ENCODE data around the gene GPC6.

GPC6 gene

DNA sequence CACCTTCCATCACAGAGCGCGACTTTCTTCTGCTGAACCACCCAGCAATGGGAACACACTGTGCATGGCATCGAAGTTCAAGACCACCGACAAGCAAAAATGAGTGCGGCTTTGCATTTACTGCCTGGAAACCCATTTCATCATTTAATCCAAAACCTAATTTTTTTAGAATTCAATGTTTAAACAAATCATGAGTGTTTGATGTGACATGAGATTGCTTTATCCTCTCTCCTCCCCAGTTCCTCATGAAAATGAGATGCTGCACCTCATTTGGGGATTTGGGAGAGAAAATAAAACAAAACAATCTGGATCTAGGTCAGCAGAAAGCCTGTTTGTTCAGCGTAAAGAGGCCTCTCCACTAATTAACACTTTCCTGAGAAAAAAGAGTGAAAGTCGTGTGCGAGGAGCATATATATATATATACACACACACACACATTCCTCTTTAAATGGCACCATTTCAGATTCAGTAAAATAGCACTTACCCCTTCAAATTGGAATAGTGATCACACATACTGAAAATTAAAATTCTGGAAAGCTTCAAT, 1126.6 kb downstream of the GPC6 start:
- DNase-seq (ENCODE audit: low spot score), result no peak

DNA sequence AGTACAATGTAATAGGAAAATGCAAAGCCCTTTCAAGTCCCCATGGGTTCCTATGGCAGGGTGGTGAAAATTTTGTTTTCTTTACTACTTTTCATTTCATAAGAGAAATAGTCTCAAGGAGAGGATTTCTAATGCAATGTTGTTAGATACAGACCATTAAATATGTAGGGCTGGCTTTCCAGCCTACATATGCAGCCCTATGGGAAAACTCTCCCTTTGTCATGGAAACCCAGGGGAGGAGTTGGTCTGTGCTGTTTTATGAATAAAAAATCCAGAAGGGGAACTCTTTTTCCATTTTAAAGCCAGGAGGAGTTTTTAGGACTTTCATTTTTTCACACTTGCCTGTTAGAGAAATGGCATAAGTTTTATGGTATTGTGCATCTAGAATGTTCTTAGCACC, 1133.3 kb downstream of the GPC6 start:
- no peak for DNase-seq (ENCODE audit: low spot score)

DNA sequence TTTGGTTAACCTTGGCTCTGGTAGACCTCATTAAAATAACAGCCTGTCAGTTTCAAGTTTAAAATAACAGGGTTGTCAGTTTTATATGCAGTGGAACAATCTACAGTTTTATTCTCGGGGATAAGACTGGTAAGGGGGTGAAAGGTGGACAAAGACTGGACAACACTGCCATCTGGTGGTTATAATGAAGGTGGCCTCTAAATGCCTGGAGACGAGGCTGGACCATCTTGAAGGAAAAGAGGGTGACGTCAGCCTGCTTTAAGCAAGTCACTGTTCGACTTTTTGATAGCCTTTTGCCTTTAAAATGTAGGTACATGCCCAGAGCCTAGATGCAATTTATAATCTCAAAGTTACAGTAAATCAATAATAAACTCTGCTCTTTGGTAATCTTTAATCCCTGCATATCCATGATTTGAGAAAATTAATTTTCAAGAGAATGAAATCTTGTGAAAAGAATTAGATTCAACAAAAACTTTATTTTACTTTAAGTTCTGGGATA, 1135.9 kb downstream of the GPC6 start:
- DNase-seq (ENCODE audit: low spot score), result peak; percentile 84

DNA sequence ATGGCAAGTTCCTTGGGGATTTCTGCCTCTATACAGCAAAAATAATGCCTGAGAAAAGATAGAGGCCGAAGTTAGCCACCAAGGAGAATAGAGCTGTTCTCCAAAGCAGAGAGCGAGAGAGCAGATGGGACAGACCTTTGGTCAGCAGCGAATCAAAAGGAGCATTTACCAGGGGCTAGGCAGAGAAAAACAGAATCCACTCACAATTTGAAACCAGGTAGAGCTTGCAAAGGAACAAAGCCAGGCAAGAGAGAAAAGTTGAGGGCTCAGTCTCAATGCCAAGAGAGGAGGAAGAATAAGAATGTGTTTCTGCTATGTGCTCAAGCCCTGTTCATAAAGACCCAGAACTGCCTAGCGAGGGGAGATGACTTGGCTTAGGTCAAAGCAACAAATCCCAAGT, 1140.1 kb downstream of the GPC6 start:
- DNase-seq (ENCODE audit: low spot score), result no peak

DNA sequence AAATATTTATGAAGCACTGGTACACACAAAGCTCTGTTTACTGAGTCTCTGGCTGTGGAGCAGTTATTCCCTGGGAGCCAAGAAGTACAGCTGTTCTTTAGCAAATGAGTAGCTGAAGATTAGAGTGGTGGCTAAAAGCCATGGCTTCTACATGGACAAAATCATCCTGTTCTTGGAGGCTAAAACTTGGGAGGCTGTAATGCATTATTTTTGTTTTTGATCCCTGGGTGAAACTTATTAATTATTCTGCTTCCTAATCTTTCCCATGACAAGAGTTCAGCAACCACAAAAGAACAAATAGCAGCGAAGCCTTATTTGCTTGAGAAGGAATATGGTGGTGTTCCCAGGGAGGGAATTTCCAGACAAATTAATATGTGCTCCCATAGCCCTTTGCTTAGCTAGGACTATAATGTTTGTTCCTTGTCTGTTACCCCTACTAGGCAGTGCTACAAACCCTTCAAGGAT, 1143.4 kb downstream of the GPC6 start:
- no peak for DNase-seq (ENCODE audit: low spot score)

DNA sequence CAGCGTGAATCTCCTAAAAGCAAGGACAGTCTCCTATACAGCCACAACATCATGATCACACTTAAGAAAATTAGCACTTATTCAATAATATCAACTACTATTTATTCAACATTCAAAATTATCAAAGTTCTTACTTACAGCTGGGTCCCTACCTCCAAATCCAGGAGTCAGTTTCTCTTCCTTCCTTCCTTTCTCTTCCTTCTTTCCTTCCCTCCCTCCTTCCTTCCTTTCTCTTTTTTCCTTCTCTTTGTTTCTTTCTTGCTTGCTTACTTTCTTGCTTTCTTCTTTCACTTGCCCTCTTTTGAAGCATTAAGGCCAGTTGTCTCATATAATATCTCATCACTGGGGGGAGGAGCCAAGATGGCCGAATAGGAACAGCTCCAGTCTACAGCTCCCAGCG, 1145.2 kb downstream of the GPC6 start:
- DNase-seq (ENCODE audit: low spot score), result no peak

DNA sequence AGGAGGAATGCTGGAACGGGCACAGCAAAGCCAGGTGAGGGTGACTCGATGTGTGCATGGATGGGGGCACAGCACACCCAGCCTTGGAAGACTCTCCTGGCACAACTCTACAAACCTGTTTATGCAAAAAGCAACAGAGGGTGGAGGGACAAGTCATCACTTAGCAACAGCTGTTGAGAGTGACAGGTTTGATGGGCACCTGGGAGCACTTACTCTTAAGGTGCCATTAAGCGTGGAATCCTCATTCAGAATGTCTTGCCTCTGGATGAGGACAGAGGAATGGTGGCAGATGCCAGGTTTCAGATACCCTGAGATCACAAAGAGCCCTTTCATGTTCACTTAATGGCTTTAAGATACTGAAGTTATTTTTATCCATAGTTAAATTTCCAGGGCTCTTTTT, 1155.9 kb downstream of the GPC6 start:
- DNase-seq (ENCODE audit: low spot score), result no peak

DNA sequence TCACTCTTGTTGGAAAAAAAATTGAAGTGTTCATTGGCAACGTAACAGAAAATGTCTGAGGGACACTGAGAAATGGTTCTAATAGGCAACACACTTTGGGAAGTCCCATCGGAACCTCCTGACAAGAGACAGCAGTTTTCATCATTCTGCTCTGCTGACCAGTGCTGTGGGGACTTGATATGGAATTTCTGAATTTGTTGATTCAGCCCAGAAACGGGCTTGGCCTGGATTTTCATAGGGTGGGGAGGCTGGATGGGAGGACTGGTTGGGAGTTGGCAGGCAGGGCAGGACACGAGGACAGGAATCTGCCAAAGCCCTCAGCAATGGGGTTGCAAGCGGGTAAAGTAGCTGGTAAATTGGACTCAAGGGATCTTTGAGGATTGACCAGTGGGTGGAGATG, 1156.4 kb downstream of the GPC6 start:
- no peak for DNase-seq (ENCODE audit: low spot score)

DNA sequence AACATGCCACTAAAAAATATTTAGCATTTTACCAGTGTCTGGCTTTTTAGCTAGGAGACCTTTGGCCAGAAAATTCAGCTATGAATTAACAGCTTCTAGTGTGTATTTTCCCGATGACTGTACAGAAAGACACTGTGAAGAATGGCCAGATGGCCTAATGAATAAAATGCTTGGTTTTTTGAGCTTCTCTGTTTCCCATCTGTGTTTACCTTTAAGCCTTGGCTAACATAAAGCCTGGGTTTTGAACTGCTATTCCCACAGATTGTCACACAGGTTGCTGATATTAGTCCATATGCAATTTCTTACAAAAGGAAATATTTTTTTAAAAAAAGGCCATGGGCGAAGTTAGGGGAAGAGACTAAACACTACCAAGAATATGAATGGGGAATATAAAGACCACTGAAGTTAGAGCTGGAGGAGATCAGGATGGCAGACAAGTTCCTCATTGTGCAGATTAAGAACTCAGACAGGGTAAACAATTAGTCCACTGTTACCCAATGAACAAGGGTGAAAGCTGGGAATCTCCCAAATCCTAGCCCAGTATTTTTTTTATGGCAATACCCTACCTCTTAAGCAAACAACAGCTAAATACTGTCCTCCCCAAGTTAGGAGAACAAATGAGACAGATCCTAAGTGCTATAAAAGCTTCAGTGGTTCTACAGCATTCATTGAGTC, 1157.8 kb downstream of the GPC6 start:
- DNase-seq (ENCODE audit: low spot score), result no peak

DNA sequence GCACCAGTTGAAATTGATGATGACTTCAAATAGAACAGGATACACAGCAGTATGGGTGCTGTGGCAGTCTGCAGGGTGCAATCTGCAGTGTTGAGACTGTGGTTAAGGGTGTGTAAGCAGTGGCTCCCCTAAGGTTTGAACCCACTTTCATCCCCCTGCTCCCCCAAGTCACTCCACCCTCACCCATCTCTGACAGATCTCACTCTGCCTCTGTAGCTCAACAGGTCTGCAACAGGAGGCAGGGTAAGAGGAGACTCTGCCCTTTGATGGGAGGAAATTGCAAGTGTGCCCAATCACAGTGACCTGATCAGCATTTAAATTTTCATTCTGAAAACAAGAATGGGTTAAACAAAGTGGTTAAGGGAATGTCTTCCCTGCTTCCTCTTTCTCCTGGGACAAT, 1160.4 kb downstream of the GPC6 start:
- DNase-seq (ENCODE audit: low spot score), result no peak

DNA sequence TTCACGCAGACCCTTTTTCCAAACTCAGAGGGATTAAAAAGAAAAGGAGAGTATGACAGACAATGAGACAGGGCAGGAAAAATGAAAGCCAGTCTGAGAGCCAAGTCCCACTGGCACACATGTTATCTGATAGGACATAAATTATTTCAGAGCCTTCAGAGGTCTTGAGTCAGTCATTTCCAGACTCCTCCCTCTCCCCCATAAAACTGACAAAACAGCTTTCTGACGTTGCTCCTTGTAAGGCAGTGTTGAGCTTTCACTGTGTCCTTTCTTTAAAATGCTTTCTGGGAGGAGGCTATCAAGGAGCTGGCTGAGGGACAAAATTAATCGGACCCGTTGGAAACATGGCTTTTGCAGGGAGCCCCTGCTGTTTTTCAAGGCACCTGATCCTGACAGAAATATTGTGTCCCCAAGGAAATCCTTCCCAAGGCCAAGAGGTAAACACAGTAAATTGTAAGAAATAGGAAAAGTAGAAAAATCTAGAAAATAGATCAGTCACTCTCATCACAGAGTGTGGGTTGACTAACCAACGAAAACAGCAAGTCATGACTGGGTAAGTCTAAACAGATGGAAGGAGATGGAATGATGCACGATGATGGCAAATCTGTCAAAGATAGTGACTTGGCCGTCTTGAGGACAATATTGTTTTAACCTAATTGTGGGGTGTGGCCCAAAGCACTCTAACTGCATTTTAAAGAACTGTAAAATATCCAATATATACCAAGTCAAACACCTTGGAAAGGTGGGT, 1163.2 kb downstream of the GPC6 start:
- peak; percentile 13 for DNase-seq (ENCODE audit: low spot score)

DNA sequence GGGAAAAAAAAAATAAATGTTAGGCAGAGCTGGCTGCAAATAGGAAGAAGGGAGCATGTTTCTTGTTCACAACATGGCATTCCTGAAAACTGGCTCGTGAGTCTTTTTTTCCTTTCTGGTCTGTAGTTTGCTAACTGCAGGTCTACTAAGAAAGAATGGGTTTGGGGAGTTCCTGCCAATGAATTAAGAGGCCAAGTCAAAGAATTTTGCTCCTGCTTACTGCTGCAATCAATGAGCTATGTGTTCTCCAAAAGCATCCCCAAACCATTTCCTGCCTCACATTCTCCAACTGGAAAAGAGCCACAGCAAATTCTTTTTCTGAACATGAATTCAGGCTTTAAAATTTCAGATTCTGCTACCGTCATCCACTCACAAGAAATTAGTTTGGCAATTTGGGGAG, 1164.3 kb downstream of the GPC6 start:
- peak; percentile 40 for DNase-seq (ENCODE audit: low spot score)

DNA sequence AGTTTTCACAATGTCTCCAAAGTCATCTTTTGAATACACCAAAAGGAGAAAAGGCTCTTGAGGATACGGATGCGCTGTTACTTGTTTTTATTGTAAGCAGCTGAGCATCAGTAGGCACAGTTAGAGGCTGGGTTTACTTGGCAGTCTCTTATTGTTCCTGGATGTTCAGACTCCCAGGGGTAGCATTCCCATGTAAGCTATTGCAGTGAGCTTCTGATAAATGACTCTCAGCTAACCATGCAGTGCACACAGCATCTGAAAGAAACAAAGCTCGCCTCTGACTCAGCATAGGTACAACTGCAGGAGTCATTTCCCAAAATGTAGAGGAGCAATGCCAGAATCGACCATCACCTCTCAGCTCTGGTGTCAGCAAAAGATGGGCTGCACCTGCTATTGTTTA, 1168.1 kb downstream of the GPC6 start:
- DNase-seq (ENCODE audit: low spot score), result no peak

DNA sequence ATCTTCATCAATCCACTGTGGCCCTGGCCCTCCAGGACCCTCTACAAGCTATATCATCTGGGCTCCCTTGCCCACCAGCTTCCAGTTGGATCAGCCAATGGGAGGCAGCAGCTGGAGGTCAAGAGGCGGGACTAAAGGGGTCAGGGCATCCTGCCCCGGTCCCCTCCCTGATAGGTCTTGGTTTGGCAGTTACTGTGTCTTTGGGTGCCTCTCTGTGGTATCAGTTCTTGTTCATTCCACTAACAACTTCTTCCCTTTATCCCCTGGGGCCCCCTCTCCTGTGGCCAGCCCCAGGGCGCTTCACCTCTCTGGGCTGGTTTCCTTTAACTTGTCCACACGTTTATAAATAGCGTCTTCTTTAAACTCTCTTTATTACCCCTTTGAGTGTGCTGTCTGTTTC, 1169.3 kb downstream of the GPC6 start:
- no peak for DNase-seq (ENCODE audit: low spot score)

DNA sequence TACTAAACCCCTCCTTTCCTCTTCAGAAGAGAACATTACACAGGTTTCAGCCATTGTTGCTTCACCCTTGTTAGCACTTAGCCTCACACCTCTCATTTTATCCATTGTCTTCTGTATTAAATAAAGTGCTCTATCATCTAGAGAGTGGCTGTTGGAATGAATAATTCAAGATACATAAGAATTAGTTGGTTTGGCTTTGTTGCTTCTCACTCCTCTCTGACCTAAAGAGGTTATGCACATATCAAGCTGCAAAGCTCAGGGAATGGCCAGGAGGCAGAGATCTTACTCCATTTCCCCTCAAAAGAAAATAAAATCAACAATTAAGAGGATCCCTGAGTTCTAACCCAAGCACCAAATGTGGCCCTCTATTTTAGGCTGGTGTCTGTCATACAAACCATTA, 1173.2 kb downstream of the GPC6 start:
- DNase-seq (ENCODE audit: low spot score), result no peak

DNA sequence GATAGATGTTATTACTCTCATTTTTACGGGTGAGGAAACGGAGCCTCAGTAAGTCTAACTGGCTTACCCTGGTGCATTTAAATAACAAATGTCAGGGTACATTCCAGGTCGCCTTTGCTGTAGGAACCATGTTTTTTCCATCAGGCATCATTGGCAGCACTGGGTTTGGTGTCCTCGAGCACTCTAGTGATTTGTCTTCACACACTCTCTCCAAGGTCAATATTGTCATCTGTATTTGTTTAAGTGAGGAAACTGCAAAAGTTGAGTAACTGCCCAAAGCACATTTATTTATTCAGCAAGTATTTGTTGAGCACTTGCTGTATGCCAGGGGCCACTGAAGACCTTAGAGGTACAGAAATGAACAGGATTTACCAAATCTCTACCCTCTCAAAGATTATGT, 1174.3 kb downstream of the GPC6 start:
- DNase-seq (ENCODE audit: low spot score), result no peak

DNA sequence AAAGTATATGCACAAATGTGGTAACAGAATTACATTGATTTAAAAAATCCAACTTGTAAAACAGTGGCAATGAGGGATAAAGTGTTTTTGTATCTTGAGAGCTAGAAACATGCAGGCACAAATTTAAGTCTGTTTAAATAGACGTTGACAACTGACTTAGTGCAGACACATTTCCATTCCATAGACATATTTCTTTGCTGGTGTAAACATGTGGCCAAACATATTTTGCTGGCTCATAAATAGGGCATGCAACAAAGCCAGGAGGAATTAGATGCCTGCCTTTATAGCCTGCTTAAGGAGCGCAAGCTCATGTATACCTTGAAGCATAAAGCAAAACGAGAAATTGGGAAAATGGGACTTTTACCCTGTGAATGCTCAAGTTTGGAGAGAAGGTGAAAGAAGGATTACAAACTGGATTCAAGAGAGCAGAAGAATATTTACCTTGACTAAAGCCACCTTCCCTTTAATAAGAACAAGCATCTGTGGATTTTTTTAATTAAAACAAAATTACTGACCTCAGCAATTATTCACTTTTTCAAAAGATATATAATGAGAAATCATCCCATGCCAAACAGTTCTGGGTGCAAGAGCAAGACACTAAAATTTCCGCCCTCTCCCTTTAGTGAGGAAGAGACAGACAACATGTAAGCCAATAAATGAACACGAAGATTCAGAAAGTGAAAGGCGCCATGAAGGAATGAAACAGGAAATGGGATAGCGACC, 1181.9 kb downstream of the GPC6 start:
- no peak for DNase-seq (ENCODE audit: low spot score)

DNA sequence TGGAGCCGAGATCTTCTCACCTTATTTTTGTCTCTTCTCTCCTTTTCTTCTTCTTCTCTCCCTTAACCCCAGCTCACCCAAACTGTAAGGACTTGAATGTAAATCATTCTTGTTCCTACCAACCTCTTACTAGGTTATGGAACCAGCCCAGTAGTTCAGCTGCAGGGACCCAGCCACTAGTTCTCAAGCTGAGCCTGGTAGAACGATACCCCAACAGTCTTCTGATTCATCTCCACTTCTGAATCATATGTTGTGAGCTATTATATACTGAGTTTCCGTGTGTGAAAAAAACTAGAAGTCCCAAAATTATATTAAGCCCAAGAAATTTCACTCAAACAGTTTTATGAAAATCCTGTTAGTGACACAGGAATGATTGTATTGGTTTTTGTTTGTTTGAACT, 1185.1 kb downstream of the GPC6 start:
- DNase-seq (ENCODE audit: low spot score), result no peak

DNA sequence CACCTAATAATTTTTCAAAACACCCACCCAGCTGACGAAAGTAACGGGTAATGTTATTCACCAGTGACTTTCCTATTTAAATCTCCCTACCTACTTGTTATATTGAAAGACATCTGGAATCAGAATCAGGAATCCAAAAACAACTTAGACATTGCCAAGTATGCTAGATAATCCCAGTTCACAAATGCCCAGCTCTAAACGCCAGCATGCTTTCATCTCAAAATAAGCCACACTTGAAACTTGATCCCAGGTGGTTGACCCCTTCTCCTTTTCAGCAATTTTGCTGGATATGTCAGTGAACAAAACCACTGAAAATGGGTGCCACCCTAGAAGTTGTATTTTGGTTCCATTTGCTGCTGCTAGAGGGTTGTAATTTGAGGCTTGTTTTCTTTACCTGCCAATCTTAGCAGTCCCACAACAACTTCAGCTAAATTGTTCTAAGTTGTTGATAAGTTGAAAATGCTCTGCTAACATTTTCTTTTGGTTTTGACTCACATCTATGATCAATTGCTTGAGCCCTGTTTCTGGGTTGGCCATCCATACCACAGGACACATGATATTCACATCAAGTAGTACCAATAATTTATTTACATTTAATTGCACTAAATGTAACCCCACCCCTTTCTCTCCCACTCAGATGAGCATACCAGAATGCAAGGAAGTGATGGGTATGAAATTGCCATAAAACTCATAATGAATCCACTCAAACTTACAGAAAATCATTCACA, 1186.4 kb downstream of the GPC6 start:
- DNase-seq (ENCODE audit: low spot score), result no peak

DNA sequence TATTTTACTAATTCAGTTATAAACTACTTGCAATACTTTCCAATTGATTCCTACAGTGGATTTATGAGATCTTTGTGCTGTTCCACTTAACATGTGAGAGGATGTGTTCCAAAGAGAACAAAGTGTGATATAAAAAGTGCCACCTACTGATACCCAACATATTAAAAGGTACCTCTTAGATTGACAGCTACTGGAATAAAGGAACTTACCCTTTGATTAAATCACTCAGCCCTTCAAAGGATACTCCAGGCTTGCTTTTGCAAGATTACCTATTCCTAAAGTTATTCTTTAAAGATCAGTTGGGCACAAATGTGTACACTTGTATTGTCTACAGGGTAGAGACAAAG, 1187.0 kb downstream of the GPC6 start:
- no peak for DNase-seq (ENCODE audit: low spot score)

DNA sequence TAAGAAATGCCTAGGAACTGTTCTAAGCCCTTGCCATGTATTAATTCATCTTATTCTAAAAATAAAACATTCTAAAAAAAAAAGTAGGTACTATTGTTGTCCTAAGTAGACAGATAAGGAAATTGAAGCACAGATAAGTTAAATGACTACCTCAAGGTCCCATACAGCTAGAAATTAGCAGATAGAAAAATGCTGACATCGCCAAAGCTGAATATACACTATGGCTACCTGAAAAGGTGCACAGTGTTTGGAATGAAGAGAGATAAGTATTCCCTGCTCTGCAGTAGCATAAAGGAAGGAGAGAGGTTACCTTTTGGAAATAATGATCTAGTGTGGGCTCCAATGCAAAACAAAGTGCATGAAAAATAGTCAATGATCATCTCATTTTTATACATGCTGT, 1187.5 kb downstream of the GPC6 start:
- DNase-seq (ENCODE audit: low spot score), result no peak

DNA sequence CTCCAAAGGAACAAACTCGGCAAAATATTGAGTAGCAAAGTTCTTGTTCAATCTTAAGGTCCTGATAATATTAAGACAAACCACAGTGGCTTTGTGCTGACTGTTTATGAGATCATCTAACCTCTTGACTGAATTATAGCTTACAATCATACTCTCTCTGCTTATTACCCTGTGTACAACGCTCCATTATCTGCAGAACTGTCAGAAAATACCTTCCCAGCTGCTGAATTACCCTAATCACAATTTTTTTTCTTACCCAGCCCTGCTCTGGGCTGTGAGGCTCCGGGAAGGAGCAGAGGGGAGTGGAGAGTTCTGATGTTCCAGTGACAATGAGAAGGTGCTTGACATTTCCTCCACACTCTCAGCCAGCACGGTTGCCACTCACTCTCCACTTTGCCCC, 1188.1 kb downstream of the GPC6 start:
- no peak for DNase-seq (ENCODE audit: low spot score)

Measured in AG20443 (cell line).